Ishikawa (cell line): ENCODE measurements around the gene PGM1.

Experiments used
- CEBPB ChIP-seq: IDR thresholded peaks from 2 replicates; pipeline ENCODE4 v1.6.1; 2012
- CREB1 ChIP-seq: IDR thresholded peaks from 2 replicates; pipeline ENCODE4 v1.6.1; 2012; ENCODE audit warnings: low read depth
- EGR1 ChIP-seq: IDR thresholded peaks from 2 replicates; pipeline ENCODE4 v1.6.1; 2012
- EP300 ChIP-seq: IDR thresholded peaks from 2 replicates; pipeline ENCODE4 v1.6.1; 2012; ENCODE audit warnings: borderline replicate concordance
- FOXM1 ChIP-seq: IDR thresholded peaks from 2 replicates; pipeline ENCODE4 v1.6.1; 2012; ENCODE audit warnings: low read depth, borderline replicate concordance
- NFIC ChIP-seq: IDR thresholded peaks from 2 replicates; pipeline ENCODE4 v1.6.1; 2012
- RAD21 ChIP-seq: IDR thresholded peaks from 2 replicates; pipeline ENCODE4 v1.6.1; 2012; ENCODE audit warnings: low read depth
- TAF1 ChIP-seq: IDR thresholded peaks from 2 replicates; pipeline ENCODE4 v1.6.1; 2012; ENCODE audit warnings: low read depth, mild to moderate bottlenecking
- TCF12 ChIP-seq: IDR thresholded peaks from 2 replicates; pipeline ENCODE4 v1.6.1; 2012; ENCODE audit warnings: low read depth
- TEAD4 ChIP-seq: IDR thresholded peaks from 2 replicates; pipeline ENCODE4 v1.6.1; 2012
- YY1 ChIP-seq: IDR thresholded peaks from 2 replicates; pipeline ENCODE4 v1.6.1; 2012; ENCODE audit warnings: low read depth
- ZBTB7A ChIP-seq: IDR thresholded peaks from 2 replicates; pipeline ENCODE4 v1.6.1; 2012; ENCODE audit warnings: low read depth
- TF ChIP-seq, protein P1 (sequence below): IDR thresholded peaks from 2 replicates; pipeline ENCODE4 v1.6.1; 2012; ENCODE audit warnings: low read depth, mild to moderate bottlenecking
- TF ChIP-seq, protein P2 (sequence below): IDR thresholded peaks from 2 replicates; pipeline ENCODE4 v1.6.1; 2012
- TF ChIP-seq, protein P3 (sequence below): IDR thresholded peaks from 2 replicates; pipeline ENCODE4 v1.6.1; 2012

PGM1 gene

DNA sequence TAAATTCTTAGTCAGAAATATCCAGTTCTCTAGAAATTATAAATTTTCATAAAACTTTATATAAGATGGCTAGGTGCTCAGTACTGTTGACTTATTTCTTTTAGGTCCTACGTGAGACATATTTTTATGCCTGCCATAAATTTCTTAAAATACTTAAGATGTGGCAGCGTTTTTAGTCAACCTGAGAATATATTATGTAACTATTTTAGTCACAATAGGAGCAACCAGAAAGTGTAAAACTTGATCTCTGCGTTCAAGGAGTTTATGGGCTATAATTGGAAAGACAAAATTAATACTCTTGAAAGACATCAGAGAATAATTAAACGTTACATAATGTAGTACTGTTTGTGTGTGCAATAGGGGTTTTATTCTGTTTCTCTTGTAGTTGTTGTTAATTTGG is 24.1 kb upstream of the PGM1 start:
- TF ChIP-seq, protein P1, sequence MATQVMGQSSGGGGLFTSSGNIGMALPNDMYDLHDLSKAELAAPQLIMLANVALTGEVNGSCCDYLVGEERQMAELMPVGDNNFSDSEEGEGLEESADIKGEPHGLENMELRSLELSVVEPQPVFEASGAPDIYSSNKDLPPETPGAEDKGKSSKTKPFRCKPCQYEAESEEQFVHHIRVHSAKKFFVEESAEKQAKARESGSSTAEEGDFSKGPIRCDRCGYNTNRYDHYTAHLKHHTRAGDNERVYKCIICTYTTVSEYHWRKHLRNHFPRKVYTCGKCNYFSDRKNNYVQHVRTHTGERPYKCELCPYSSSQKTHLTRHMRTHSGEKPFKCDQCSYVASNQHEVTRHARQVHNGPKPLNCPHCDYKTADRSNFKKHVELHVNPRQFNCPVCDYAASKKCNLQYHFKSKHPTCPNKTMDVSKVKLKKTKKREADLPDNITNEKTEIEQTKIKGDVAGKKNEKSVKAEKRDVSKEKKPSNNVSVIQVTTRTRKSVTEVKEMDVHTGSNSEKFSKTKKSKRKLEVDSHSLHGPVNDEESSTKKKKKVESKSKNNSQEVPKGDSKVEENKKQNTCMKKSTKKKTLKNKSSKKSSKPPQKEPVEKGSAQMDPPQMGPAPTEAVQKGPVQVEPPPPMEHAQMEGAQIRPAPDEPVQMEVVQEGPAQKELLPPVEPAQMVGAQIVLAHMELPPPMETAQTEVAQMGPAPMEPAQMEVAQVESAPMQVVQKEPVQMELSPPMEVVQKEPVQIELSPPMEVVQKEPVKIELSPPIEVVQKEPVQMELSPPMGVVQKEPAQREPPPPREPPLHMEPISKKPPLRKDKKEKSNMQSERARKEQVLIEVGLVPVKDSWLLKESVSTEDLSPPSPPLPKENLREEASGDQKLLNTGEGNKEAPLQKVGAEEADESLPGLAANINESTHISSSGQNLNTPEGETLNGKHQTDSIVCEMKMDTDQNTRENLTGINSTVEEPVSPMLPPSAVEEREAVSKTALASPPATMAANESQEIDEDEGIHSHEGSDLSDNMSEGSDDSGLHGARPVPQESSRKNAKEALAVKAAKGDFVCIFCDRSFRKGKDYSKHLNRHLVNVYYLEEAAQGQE: no peak
- no peak for TF ChIP-seq YY1
- TF ChIP-seq ZBTB7A: no peak
- no peak for TF ChIP-seq TAF1
- TF ChIP-seq NFIC: no peak
- TF ChIP-seq FOXM1: no peak
- TF ChIP-seq, protein P2, sequence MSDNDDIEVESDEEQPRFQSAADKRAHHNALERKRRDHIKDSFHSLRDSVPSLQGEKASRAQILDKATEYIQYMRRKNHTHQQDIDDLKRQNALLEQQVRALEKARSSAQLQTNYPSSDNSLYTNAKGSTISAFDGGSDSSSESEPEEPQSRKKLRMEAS: no peak
- TF ChIP-seq RAD21: no peak
- TF ChIP-seq, protein P3, sequence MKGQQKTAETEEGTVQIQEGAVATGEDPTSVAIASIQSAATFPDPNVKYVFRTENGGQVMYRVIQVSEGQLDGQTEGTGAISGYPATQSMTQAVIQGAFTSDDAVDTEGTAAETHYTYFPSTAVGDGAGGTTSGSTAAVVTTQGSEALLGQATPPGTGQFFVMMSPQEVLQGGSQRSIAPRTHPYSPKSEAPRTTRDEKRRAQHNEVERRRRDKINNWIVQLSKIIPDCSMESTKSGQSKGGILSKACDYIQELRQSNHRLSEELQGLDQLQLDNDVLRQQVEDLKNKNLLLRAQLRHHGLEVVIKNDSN: no peak
- TF ChIP-seq EGR1: no peak
- no peak for TF ChIP-seq CREB1
- no peak for TF ChIP-seq CEBPB
- no peak for TF ChIP-seq EP300
- TF ChIP-seq TEAD4: no peak

DNA sequence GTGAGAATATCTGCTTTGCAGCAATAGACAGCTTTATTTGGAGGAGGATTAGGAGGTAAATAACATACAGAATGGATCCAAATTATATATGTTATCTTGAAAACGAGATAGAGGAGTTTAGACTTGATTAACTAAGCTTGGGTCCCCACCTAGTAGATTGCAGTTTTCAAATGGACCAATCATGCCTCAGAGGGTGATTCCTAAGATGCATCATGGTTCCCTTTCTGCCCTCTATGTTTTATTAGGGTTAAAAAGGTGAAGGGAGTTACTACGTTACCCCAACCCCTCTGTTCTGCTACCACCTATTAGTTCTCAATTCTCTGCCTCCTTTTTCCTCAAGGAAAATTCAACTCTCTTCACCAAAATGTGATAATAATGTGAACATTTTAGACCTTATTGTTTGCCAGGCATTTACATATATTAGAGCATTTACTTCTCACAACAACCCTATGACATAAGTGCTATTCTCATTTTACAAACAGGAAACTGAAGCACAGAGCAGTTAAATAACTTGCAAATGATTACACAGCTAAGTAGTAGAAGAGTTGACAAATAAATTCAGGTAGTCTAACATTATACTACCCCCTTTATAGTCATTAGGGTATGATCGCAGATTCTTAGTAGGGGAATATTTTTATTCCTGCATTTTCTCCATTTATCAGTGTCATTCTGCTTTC is 23.4 kb upstream of the PGM1 start:
- TF ChIP-seq FOXM1: no peak

DNA sequence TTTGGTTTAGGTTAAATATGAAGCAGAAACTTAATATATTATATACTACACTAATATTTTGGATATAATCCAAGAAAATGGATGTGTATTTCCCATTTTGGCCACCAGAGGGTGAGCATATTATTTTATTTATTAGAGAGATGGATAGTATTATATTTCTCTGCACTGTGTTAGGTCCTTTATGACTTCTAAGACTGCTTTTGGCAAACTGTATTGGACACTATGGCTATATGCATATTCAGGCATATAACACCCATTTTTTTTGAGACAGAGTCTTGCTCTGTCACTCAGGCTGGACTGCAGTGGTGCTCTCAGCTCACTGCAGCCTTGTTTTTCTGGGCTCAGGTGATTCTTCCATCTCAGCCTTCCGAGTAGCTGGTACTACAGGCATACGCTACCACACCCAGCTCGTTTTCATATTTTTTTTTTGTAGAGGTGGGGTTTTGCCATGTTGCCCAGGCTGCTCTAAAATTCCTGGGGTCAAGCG is 17.8 kb upstream of the PGM1 start:
- TF ChIP-seq YY1 (no peak), FOXM1 (no peak), EGR1 (no peak), NFIC (peak; percentile 80), RAD21 (peak; percentile 44; the same call in 1 of the 2 replicates)
- TF ChIP-seq, protein P2: no peak

DNA sequence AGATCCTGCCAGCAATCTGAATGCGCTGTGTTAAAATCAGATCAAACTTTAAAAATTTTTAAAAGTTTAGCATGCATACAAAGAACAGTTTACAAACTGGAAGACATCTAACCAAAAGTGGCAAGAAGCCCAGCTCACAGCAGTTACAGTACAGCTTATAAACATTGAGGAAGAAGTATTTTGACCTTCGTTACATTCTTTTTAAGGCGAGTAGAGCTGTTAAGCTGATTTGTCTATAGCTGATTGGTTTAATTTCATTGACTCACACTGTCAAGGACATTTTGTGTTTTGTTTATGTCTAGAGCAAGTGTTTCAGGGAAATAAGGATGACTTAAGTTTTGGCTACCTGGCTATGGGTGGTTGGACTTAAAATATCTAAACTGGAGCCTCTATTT is 3.0 kb upstream of the PGM1 start:
- TF ChIP-seq, protein P3: no peak
- TF ChIP-seq, protein P2: no peak
- TF ChIP-seq, protein P1: no peak
- TF ChIP-seq TAF1 (no peak), EP300 (no peak), CREB1 (no peak), FOXM1 (no peak), TCF12 (no peak), TEAD4 (no peak), RAD21 (no peak), YY1 (no peak), ZBTB7A (no peak)

DNA sequence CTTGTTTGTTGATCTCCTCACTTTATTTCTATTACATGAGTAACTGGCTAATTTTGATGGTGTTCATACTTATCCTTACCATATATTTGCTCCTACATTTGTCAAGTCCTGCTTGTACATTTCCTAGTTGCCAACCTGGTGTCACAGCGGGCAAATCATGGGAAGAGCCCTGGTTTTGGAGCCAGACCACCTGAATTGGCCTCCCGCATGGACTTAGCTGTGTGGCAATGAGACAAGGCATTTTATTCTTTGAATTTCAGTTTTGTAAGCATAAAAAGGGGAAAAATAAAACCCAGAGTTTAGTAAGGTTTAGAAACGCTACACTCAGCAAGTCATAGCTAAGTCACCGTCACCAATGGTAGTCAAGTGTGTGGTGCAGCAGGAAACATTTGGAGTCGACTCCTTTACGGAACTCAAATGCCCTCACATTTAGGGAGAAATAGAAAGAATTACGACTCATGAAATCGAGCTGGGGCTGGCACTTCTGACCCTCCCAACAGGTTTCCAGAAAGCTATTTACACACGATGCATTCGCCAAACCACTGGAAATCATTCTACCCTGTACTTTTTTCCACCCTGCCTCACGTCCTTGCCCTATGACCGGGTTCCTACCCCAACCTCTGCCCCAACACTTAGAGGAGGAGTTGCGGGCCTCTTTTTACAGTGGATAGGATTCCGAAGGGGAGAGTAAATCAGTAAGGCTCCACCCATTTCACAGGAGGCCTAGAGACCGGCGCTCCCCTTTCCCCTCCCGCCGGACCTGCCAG is 492 bp upstream of the PGM1 start:
- no peak for TF ChIP-seq FOXM1
- TF ChIP-seq, protein P2: no peak
- TF ChIP-seq TAF1: no peak
- TF ChIP-seq YY1: no peak
- no peak for TF ChIP-seq EGR1
- no peak for TF ChIP-seq NFIC
- TF ChIP-seq CREB1: no peak
- no peak for TF ChIP-seq RAD21
- no peak for TF ChIP-seq TCF12
- TF ChIP-seq EP300: no peak
- no peak for TF ChIP-seq TEAD4
- TF ChIP-seq, protein P3: no peak
- no peak for TF ChIP-seq ZBTB7A
- TF ChIP-seq CEBPB: no peak
